ENCODE results near the gene SRSF3.
A peak's percentile ranks its signal among the peaks of the same experiment; 100 is the strongest.
"Not testable (repeated sequence)": the region's sequence is repeated elsewhere in the genome, so short reads cannot be mapped to it uniquely, and the experiment has no call there.

SRSF3 gene

GRCh38 chr6:36594029-36594815 lies at the start of gene SRSF3:
Gene SRSF3 (plus strand): TSS chr6:36594362. CDS start chr6:36596763, 2,401 bp downstream.
- peak; percentile 98 for DNase-seq

GRCh38 chr6:36545767-36546307 lies 48.3 kb upstream of the SRSF3 start:
- no peak for DNase-seq

GRCh38 chr6:36546308-36546919 lies 47.7 kb upstream of the SRSF3 start:
- peak; percentile 28 for DNase-seq

GRCh38 chr6:36546920-36547645 lies 47.1 kb upstream of the SRSF3 start, which contains the start of gene STK38:
Gene STK38 (minus strand): TSS chr6:36547479. CDS start chr6:36540202, 7,277 bp downstream.
- DNase-seq = peak; percentile 94

GRCh38 chr6:36547646-36548400 lies 46.3 kb upstream of the SRSF3 start:
- DNase-seq = no peak

GRCh38 chr6:36548401-36548743 lies 45.8 kb upstream of the SRSF3 start:
- no peak for DNase-seq

GRCh38 chr6:36550473-36551000 lies 43.6 kb upstream of the SRSF3 start:
- no peak for DNase-seq

GRCh38 chr6:36555750-36556252 lies 38.4 kb upstream of the SRSF3 start:
- DNase-seq = no peak

- DNase-seq = no peak
Observed at GRCh38 chr6:36556281-36556680, 37.9 kb upstream of the SRSF3 start.

- DNase-seq = no peak
Observed at GRCh38 chr6:36559011-36559793, 35.0 kb upstream of the SRSF3 start.

GRCh38 chr6:36560822-36561221 lies 33.3 kb upstream of the SRSF3 start:
- DNase-seq = no peak

GRCh38 chr6:36563237-36563927 lies 30.8 kb upstream of the SRSF3 start:
- DNase-seq = no peak

GRCh38 chr6:36563928-36564284 lies 30.3 kb upstream of the SRSF3 start:
- DNase-seq = no peak

- DNase-seq = no peak
Observed at GRCh38 chr6:36566418-36566905, 27.7 kb upstream of the SRSF3 start.

- DNase-seq = no peak
Observed at GRCh38 chr6:36570264-36570663, 23.9 kb upstream of the SRSF3 start.

- no peak for DNase-seq
Observed at GRCh38 chr6:36571122-36572043, 22.8 kb upstream of the SRSF3 start.

- DNase-seq = not testable (repeated sequence)
Observed at GRCh38 chr6:36572353-36573311, 21.5 kb upstream of the SRSF3 start.

- DNase-seq = no peak
Observed at GRCh38 chr6:36574679-36575078, 19.5 kb upstream of the SRSF3 start.

All from CD4-positive, alpha-beta T cell treated with Interleukin-21 for 1 hour (primary cell).